Measurements from ENCODE around the gene AP3B2. TPM values are rescaled to one million over a fixed set of nuclear protein-coding genes. Genes with fewer than 3 reads are reported as not detected.

Gene AP3B2
- total RNA-seq, 4 donors from 2014 or later, result 1.7 to 36.8 (median 2.2) TPM; not detected in 1

DNA sequence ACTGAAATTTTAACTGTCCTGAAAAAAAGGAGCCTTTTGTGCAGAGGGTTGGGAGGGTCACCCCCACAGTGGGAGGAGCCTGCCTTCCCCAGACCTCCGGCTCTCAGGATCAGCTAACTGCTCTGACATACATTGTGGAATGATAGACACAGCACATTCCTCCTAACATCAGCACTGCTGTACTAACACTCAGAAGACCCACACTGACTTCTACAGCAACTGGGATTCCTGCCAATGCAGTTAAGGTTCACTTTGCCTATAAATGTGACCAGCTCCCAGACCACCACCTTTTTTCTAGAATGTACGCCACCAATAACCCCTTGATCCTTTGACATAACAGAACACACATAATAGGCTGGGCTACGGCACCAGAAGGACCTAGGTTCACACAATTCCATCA, 65.7 kb downstream of the AP3B2 start:
- Histone ChIP-seq H3K9me3 (no peaks in the 10 kb centered on the region), H3K27ac (no peak overlapping the region), H3K4me3 (no peak overlapping the region), H3K27me3 (peaks cover 87% of the 10 kb centered on the region), H3K36me3 (no peaks in the 10 kb centered on the region), H3K4me1 (peaks cover 0 to 27% (median 12%) of the 10 kb centered on the region in 4 donors)
- DNase-seq, result no peak
- intact Hi-C loops (cut with DNase I; ENCODE audit: low total_unique reads) (no loop called here), in situ Hi-C loops (cut with MboI; ENCODE audit: low pct_ligation_motif_present in 1 of 4, low pct_unique_long_range_greater_than_20kb in 1 of 4, low sequenced_read_pairs in 3 of 4) (no loop called here)
- TF ChIP-seq, protein P1, sequence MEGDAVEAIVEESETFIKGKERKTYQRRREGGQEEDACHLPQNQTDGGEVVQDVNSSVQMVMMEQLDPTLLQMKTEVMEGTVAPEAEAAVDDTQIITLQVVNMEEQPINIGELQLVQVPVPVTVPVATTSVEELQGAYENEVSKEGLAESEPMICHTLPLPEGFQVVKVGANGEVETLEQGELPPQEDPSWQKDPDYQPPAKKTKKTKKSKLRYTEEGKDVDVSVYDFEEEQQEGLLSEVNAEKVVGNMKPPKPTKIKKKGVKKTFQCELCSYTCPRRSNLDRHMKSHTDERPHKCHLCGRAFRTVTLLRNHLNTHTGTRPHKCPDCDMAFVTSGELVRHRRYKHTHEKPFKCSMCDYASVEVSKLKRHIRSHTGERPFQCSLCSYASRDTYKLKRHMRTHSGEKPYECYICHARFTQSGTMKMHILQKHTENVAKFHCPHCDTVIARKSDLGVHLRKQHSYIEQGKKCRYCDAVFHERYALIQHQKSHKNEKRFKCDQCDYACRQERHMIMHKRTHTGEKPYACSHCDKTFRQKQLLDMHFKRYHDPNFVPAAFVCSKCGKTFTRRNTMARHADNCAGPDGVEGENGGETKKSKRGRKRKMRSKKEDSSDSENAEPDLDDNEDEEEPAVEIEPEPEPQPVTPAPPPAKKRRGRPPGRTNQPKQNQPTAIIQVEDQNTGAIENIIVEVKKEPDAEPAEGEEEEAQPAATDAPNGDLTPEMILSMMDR (IDR thresholded peaks at IDR 0.05), result no peak
- TF ChIP-seq POLR2AphosphoS5 (IDR thresholded peaks at IDR 0.05), result no peak
- no peak for TF ChIP-seq EP300 (IDR thresholded peaks at IDR 0.05; ENCODE audit: low read depth)
- TF ChIP-seq POLR2A (IDR thresholded peaks at IDR 0.05), result no peak
- WGBS, 2 donors (ENCODE audit: low coverage in 1 of 2), result 42 to 55% methylated on average over 2 to 3 of the region's 3 CpGs

DNA sequence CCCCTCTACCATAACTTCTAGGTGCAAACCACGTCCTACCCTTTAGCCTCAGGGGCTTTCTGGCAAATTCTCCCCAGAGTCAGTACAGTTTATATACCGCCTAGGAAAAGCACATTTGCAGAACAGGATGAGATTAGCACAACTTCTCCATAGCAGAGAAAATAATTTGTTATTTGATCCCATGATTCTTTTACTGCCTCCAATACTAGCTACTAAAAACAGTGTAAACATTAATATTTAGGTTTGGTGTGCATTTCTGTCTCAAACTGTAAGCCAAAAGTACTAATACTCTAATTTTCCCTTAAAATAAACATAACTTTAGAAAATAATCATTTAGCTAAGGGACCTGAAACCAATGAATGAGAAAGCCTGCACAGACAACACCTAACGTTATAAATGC, 67.0 kb downstream of the AP3B2 start:
- H3K4me1 ChIP-seq, result peaks cover 0 to 17% (median 9%) of the 10 kb centered on the region in 4 donors
- peaks cover 74% of the 10 kb centered on the region for H3K27me3 ChIP-seq
- in situ Hi-C loops (cut with MboI; ENCODE audit: low pct_ligation_motif_present in 1 of 4, low pct_unique_long_range_greater_than_20kb in 1 of 4, low sequenced_read_pairs in 3 of 4), result no loop called here
- DNase-seq, result no peak
- H3K4me3 ChIP-seq, result no peak overlapping the region
- H3K9me3 ChIP-seq, result no peaks in the 10 kb centered on the region
- no peak overlapping the region for H3K27ac ChIP-seq
- intact Hi-C loops (cut with DNase I; ENCODE audit: low total_unique reads), result no loop called here
- TF ChIP-seq EP300 (IDR thresholded peaks at IDR 0.05; ENCODE audit: low read depth) (no peak), POLR2AphosphoS5 (IDR thresholded peaks at IDR 0.05) (no peak), POLR2A (IDR thresholded peaks at IDR 0.05) (no peak)
- TF ChIP-seq, protein P1 (IDR thresholded peaks at IDR 0.05), result no peak
- WGBS, 2 donors (ENCODE audit: low coverage in 1 of 2), result 46 to 48% methylated on average over 3 of the region's 3 CpGs
- H3K36me3 ChIP-seq, result no peaks in the 10 kb centered on the region

DNA sequence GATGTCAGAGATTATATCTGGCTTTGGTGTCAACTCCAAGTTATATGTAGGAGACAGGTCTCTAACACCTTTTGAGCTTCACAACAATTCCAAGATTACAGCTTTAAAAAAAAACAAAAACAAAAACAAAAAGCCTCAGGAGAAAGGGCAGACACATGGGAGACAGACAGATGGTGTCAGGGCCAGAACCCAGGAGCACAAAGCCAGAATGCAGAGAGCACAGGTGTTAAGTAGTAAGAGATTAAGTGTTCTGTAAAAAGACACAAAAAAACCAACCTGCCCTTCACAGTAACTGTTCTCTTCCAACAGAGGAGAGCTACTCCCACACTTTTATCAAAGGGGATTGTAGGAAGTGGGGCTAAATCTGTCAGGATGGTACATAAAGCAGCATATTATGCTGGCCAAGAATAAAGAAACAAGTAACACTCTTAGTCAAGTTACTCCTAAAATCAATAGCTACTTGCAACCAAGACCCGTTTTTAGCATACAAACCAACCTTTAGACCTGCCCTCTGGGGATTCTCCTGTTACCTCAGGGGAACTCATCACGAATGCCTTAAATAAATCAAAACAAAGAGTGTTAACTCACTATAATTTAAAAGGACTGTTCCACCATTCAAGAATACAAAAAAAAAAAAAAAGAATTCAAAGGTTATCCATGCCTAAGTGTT, 68.4 kb downstream of the AP3B2 start:
- whole genome bisulfite sequencing, 2 donors (ENCODE audit: low coverage in 1 of 2), result 44 to 60% methylated on average over 1 to 2 of the region's 2 CpGs
- Histone ChIP-seq H3K27ac (no peak overlapping the region), H3K27me3 (peaks cover 60% of the 10 kb centered on the region)

DNA sequence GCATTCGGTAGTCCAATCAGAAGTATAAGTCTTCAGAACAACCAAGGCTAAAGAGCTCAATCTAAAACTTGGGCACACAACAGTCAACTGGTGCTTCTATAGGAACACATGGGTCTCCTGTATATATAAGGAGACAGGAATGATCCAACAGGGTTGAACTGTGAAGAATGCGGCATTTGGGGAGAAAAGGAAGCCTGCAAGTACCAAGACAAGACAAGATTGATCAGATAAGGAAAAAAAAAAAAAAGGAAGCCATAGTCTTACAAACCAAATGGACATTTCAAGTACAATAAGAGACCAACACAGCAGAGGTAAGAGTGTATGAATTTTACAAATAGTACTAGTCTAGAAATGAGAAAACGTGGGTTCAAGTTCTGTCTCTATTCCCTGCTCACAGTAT, 69.0 kb downstream of the AP3B2 start:
- TF ChIP-seq POLR2A (IDR thresholded peaks at IDR 0.05), result no peak
- TF ChIP-seq POLR2AphosphoS5 (IDR thresholded peaks at IDR 0.05), result no peak
- TF ChIP-seq, protein P1 (IDR thresholded peaks at IDR 0.05), result no peak
- TF ChIP-seq EP300 (IDR thresholded peaks at IDR 0.05; ENCODE audit: low read depth), result no peak
- Histone ChIP-seq H3K9me3 (no peaks in the 10 kb centered on the region), H3K27ac (no peak overlapping the region), H3K27me3 (peaks cover 54% of the 10 kb centered on the region), H3K36me3 (no peaks in the 10 kb centered on the region), H3K4me1 (no peaks in the 10 kb centered on the region), H3K4me3 (no peak overlapping the region)
- DNase-seq, result no peak
- intact Hi-C loops (cut with DNase I; ENCODE audit: low total_unique reads) (no loop called here), in situ Hi-C loops (cut with MboI; ENCODE audit: low pct_ligation_motif_present in 1 of 4, low pct_unique_long_range_greater_than_20kb in 1 of 4, low sequenced_read_pairs in 3 of 4) (no loop called here)
- 58 to 70% methylated on average over 2 to 3 of the region's 3 CpGs for WGBS, 2 donors (ENCODE audit: low coverage in 1 of 2)

More for the DNA sequence above, 68.4 kb downstream of the AP3B2 start:
- DNase-seq, result no peak
- Histone ChIP-seq H3K4me3 (no peak overlapping the region), H3K4me1 (peaks cover 0 to 3% (median 0%) of the 10 kb centered on the region in 4 donors), H3K9me3 (no peaks in the 10 kb centered on the region), H3K36me3 (no peaks in the 10 kb centered on the region)
- TF ChIP-seq EP300 (IDR thresholded peaks at IDR 0.05; ENCODE audit: low read depth) (no peak), POLR2A (IDR thresholded peaks at IDR 0.05) (no peak), POLR2AphosphoS5 (IDR thresholded peaks at IDR 0.05) (no peak)
- TF ChIP-seq, protein P1 (IDR thresholded peaks at IDR 0.05), result no peak
- in situ Hi-C loops (cut with MboI; ENCODE audit: low pct_ligation_motif_present in 1 of 4, low pct_unique_long_range_greater_than_20kb in 1 of 4, low sequenced_read_pairs in 3 of 4), result no loop called here
- intact Hi-C loops (cut with DNase I; ENCODE audit: low total_unique reads), result no loop called here

Measured in transverse colon (tissue), 4 donors.